SK-N-SH treated with all-trans-retinoic acid at 6 μM for 48 hours (cell line): Measurements from ENCODE around the gene ARHGEF6.

ENCODE experiments used
- ARNTL ChIP-seq: fragments of 450-650 bp; formaldehyde crosslinking; IDR thresholded peaks from 2 replicates; pipeline ENCODE4 v1.5.0; 2020; ENCODE audit warnings: low read depth, mild to moderate bottlenecking, moderate library complexity, borderline replicate concordance
- ISL1 ChIP-seq: fragments of 250-450 bp; sonication (Bioruptor Pico); IDR thresholded peaks from 2 replicates; pipeline ENCODE4 v2.1.2; 2022; ENCODE audit warnings: mild to moderate bottlenecking, moderate library complexity
- RARB ChIP-seq: fragments of 250-450 bp; sonication (Bioruptor Pico); IDR thresholded peaks from 2 replicates; pipeline ENCODE4 v1.8.0; 2021; ENCODE audit warnings: mild to moderate bottlenecking, moderate library complexity
- ZFP3 ChIP-seq: fragments of 250-450 bp; sonication (Bioruptor Pico); IDR thresholded peaks from 2 replicates; pipeline ENCODE4 v1.5.0; 2020; ENCODE audit warnings: mild to moderate bottlenecking, moderate library complexity
- ZNF8 ChIP-seq: fragments of 450-650 bp; formaldehyde crosslinking; IDR thresholded peaks from 2 replicates; pipeline ENCODE4 v1.5.0; 2020; ENCODE audit warnings: mild to moderate bottlenecking, moderate library complexity
- TF ChIP-seq, protein P1 (sequence below): fragments of 250-450 bp; sonication (Bioruptor Pico); IDR thresholded peaks from 2 replicates; pipeline ENCODE4 v1.8.0; 2020; ENCODE audit warnings: mild to moderate bottlenecking, moderate library complexity, borderline replicate concordance
- TF ChIP-seq, protein P2 (sequence below): fragments of 250-450 bp; sonication (Bioruptor Pico); IDR thresholded peaks from 2 replicates; pipeline ENCODE4 v1.5.1; 2020; ENCODE audit warnings: low read depth, mild to moderate bottlenecking, moderate library complexity

GRCh38 chrX:136616987-136617685 lies 163.6 kb downstream of the ARHGEF6 start:
- TF ChIP-seq RARB (CRISPR knock-in tag) (no peak), ZFP3 (no peak), ARNTL (CRISPR knock-in tag) (no peak), ISL1 (CRISPR knock-in tag) (no peak), ZNF8 (CRISPR knock-in tag) (no peak)
- TF ChIP-seq, protein P1, sequence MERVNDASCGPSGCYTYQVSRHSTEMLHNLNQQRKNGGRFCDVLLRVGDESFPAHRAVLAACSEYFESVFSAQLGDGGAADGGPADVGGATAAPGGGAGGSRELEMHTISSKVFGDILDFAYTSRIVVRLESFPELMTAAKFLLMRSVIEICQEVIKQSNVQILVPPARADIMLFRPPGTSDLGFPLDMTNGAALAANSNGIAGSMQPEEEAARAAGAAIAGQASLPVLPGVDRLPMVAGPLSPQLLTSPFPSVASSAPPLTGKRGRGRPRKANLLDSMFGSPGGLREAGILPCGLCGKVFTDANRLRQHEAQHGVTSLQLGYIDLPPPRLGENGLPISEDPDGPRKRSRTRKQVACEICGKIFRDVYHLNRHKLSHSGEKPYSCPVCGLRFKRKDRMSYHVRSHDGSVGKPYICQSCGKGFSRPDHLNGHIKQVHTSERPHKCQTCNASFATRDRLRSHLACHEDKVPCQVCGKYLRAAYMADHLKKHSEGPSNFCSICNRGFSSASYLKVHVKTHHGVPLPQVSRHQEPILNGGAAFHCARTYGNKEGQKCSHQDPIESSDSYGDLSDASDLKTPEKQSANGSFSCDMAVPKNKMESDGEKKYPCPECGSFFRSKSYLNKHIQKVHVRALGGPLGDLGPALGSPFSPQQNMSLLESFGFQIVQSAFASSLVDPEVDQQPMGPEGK (CRISPR knock-in tag) = no peak
- TF ChIP-seq, protein P2, sequence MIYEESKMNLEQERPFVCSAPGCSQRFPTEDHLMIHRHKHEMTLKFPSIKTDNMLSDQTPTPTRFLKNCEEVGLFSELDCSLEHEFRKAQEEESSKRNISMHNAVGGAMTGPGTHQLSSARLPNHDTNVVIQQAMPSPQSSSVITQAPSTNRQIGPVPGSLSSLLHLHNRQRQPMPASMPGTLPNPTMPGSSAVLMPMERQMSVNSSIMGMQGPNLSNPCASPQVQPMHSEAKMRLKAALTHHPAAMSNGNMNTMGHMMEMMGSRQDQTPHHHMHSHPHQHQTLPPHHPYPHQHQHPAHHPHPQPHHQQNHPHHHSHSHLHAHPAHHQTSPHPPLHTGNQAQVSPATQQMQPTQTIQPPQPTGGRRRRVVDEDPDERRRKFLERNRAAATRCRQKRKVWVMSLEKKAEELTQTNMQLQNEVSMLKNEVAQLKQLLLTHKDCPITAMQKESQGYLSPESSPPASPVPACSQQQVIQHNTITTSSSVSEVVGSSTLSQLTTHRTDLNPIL (CRISPR knock-in tag) = no peak
